CD4-positive, alpha-beta T cell (primary cell): ENCODE measurements around the gene GSG1L. TPM values are rescaled to one million over a fixed set of nuclear protein-coding genes. Genes with fewer than 3 reads are reported as not detected.

Source experiments
- ATAC-seq: fragments of 200-7000 bp; cut with Tn5 transposase; one replicate; pipeline ENCODE4 v1.10.0; 2022; ENCODE audit warnings: mild to moderate bottlenecking; ENCODE audit not compliant: poor library complexity
- CTCF ChIA-PET: fragments of 350-600 bp; sonication (Branson Sonifier 250); formaldehyde crosslinking; loops from one replicate; lab custom pipeline; 2021; ENCODE audit warnings: antibody characterized with exemption, inconsistent platforms; lab: Charles Lee
- POLR2A ChIA-PET: fragments of 350-600 bp; sonication (Branson Sonifier 250); formaldehyde crosslinking; loops from one replicate; lab custom pipeline; 2021; ENCODE audit warnings: antibody characterized with exemption, inconsistent platforms; lab: Charles Lee
- DNase-seq, 14 experiments: peaks; one replicate each; pipeline ENCODE4 v3.0.0-alpha.2; 2013 to 2020; ENCODE audit warnings: mixed read lengths in 2 of 14
- H3K27ac ChIP-seq, 2 donors: one replicate each; pipeline versions ENCODE4 v1.5.1 to v1.7.0; 2013; ENCODE audit warnings: low read length in 2 of 2, low read depth in 1 of 2, mild to moderate bottlenecking in 1 of 2
- H3K27me3 ChIP-seq, 2 experiments: 1 replicate in 1 of 2; 2 replicates in 1 of 2; pipeline versions ENCODE4 v1.6.1 to v1.7.0; 2013; ENCODE audit warnings: low read length in 2 of 2, control low read depth in 1 of 2, mild to moderate bottlenecking in 1 of 2, moderate library complexity in 1 of 2; ENCODE audit not compliant: insufficient read depth in 2 of 2, control insufficient read depth in 1 of 2
- H3K36me3 ChIP-seq: one replicate; pipeline ENCODE4 v1.6.1; 2013; ENCODE audit warnings: low read length, control low read depth; ENCODE audit not compliant: insufficient read depth
- H3K4me1 ChIP-seq: one replicate; pipeline ENCODE4 v1.6.1; 2013; ENCODE audit warnings: low read length, control low read depth; ENCODE audit not compliant: insufficient read depth
- H3K4me3 ChIP-seq: one replicate; pipeline ENCODE4 v1.5.1; 2013; ENCODE audit warnings: mild to moderate bottlenecking, low read length, moderate library complexity
- H3K9me3 ChIP-seq, 2 experiments: 1 replicate in 1 of 2; 2 replicates in 1 of 2; pipeline versions ENCODE4 v1.6.1 to v1.7.0; 2013; ENCODE audit warnings: low read length in 2 of 2, mild to moderate bottlenecking in 2 of 2, control low read depth in 1 of 2, moderate library complexity in 1 of 2; ENCODE audit not compliant: control insufficient read depth in 1 of 2, insufficient read depth in 1 of 2
- H3K27ac Mint-ChIP-seq: one replicate; pipeline ENCODE4 v1.8.0; 2020; ENCODE audit warnings: mixed read lengths
- H3K27me3 Mint-ChIP-seq: one replicate; pipeline ENCODE4 v1.8.0; 2021; ENCODE audit warnings: mixed read lengths
- H3K36me3 Mint-ChIP-seq: one replicate; pipeline ENCODE4 v1.8.0; 2021; ENCODE audit warnings: low read depth, mixed read lengths
- H3K4me1 Mint-ChIP-seq: one replicate; pipeline ENCODE4 v1.8.0; 2021; ENCODE audit warnings: low read depth, mixed read lengths
- H3K4me3 Mint-ChIP-seq: one replicate; pipeline ENCODE4 v1.8.0; 2020; ENCODE audit warnings: mild to moderate bottlenecking, mixed read lengths
- H3K9me3 Mint-ChIP-seq: one replicate; pipeline ENCODE4 v1.8.0; 2020; ENCODE audit warnings: mixed read lengths
- intact Hi-C, 2 experiments: fragments of 100-400 bp; cut with DNase I in 1 of 2; cut with micrococcal nuclease in 1 of 2; formaldehyde crosslinking; loops; one replicate each; pipeline versions ENCODE4 v1.15.1 to v1.9.0; 2023 to 2025; cut with DNase I, micrococcal nuclease
- total RNA-seq, 174 experiments: library from RNA in 2 of 174; stranded (reverse) in 2 of 174; gene quantifications; one replicate each; pipeline ENCODE4 v1.2.3 and lab custom pipeline; 2021 to 2026
- TF ChIP-seq, protein P1 (sequence below): fragments of 200-600 bp; IDR thresholded peaks from one replicate; pipeline ENCODE4 v1.8.0; 2022; ENCODE audit warnings: antibody characterized with exemption, mild to moderate bottlenecking

The GSG1L gene
- total RNA-seq, 2 experiments from 2014 or later: not detected

GRCh38 chr16:27954191-27954590, 109.3 kb downstream of the GSG1L start:
- no peak overlapping the region for H3K4me3 ChIP-seq
- H3K9me3 Mint-ChIP-seq: peaks cover 11% of the 10 kb centered on the region
- no peaks in the 10 kb centered on the region for H3K36me3 Mint-ChIP-seq
- no peaks in the 10 kb centered on the region for H3K4me1 ChIP-seq
- peaks cover 19 to 26% of the 10 kb centered on the region in 2 experiments for H3K9me3 ChIP-seq
- no peak overlapping the region for H3K27ac Mint-ChIP-seq
- TF ChIP-seq, protein P1, sequence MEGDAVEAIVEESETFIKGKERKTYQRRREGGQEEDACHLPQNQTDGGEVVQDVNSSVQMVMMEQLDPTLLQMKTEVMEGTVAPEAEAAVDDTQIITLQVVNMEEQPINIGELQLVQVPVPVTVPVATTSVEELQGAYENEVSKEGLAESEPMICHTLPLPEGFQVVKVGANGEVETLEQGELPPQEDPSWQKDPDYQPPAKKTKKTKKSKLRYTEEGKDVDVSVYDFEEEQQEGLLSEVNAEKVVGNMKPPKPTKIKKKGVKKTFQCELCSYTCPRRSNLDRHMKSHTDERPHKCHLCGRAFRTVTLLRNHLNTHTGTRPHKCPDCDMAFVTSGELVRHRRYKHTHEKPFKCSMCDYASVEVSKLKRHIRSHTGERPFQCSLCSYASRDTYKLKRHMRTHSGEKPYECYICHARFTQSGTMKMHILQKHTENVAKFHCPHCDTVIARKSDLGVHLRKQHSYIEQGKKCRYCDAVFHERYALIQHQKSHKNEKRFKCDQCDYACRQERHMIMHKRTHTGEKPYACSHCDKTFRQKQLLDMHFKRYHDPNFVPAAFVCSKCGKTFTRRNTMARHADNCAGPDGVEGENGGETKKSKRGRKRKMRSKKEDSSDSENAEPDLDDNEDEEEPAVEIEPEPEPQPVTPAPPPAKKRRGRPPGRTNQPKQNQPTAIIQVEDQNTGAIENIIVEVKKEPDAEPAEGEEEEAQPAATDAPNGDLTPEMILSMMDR: no peak
- H3K27me3 ChIP-seq: peaks cover 8 to 14% of the 10 kb centered on the region in 2 experiments
- CTCF ChIA-PET: no interaction called here
- no peak for DNase-seq
- POLR2A ChIA-PET: no interaction called here
- no peaks in the 10 kb centered on the region for H3K36me3 ChIP-seq
- H3K27ac ChIP-seq: no peak overlapping the region
- H3K27me3 Mint-ChIP-seq: peaks cover 54% of the 10 kb centered on the region
- ATAC-seq: no peak
- no peak overlapping the region for H3K4me3 Mint-ChIP-seq
- intact Hi-C loops: no loop called here
- H3K4me1 Mint-ChIP-seq: no peaks in the 10 kb centered on the region

DNA sequence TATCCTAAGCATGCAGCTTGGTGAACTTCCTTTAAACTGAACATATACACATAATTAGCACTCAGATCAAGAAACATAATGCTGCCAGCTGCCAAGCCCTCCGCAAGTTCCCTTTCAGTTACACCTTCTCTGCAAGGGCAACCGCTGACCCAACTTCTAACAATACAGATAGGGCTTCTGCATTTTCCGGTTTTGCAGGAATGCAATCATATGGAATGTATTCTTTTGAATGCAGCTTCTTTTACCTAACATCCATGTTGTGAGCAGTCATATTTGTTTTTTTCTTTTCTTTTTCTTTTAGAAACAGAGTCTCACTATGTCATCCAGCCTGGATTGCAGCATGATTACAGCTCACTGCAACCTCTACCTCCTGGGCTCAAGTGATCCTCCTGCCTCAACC, 110.7 kb downstream of the GSG1L start:
- no peak for DNase-seq
- ATAC-seq: no peak
- ChIA-PET POLR2A (no interaction called here), CTCF (no interaction called here)
- Mint-ChIP-seq H3K36me3 (no peaks in the 10 kb centered on the region), H3K4me1 (no peaks in the 10 kb centered on the region), H3K4me3 (no peak overlapping the region), H3K9me3 (peaks cover 11% of the 10 kb centered on the region), H3K27ac (no peak overlapping the region), H3K27me3 (peaks cover 56% of the 10 kb centered on the region)
- H3K9me3 ChIP-seq: peaks cover 15 to 26% of the 10 kb centered on the region in 2 experiments
- H3K4me1 ChIP-seq: no peaks in the 10 kb centered on the region
- TF ChIP-seq, protein P1: no peak
- no peak overlapping the region for H3K27ac ChIP-seq
- H3K27me3 ChIP-seq: peaks cover 8 to 14% of the 10 kb centered on the region in 2 experiments
- H3K4me3 ChIP-seq: no peak overlapping the region
- intact Hi-C loops: no loop called here
- H3K36me3 ChIP-seq: no peaks in the 10 kb centered on the region

- DNase-seq (no peak), ATAC-seq (no peak)
- Histone ChIP-seq H3K27ac (no peak overlapping the region), H3K36me3 (no peaks in the 10 kb centered on the region), H3K4me1 (no peaks in the 10 kb centered on the region), H3K27me3 (peaks cover 8 to 14% of the 10 kb centered on the region in 2 experiments), H3K4me3 (no peak overlapping the region), H3K9me3 (peaks cover 10 to 23% of the 10 kb centered on the region in 2 experiments)
- H3K27me3 Mint-ChIP-seq: peaks cover 56% of the 10 kb centered on the region
- no peak overlapping the region for H3K4me3 Mint-ChIP-seq
- H3K9me3 Mint-ChIP-seq: peaks cover 5% of the 10 kb centered on the region
- ChIA-PET POLR2A (no interaction called here), CTCF (no interaction called here)
- H3K4me1 Mint-ChIP-seq: no peaks in the 10 kb centered on the region
- no peaks in the 10 kb centered on the region for H3K36me3 Mint-ChIP-seq
- H3K27ac Mint-ChIP-seq: no peak overlapping the region
- intact Hi-C loops: no loop called here
- TF ChIP-seq, protein P1: no peak
These were observed 111.9 kb downstream of the GSG1L start for GRCh38 chr16:27951489-27952120.
